SK-N-MC (cell line): Measurements from ENCODE around the gene TNFRSF6B.

Experiments used
- EZH2 ChIP-seq: fragments of 200-600 bp; sonication (generic); IDR thresholded peaks from one replicate; pipeline ENCODE4 v1.6.1; 2017; ENCODE audit warnings: antibody characterized with exemption
- POLR2AphosphoS5 ChIP-seq: IDR thresholded peaks from 2 replicates; pipeline ENCODE4 v1.6.1; 2012; ENCODE audit warnings: mild to moderate bottlenecking, low read depth, low read length, borderline replicate concordance

- TF ChIP-seq EZH2 (no peak), POLR2AphosphoS5 (no peak; the same call in 1 of the 2 replicates)
These were observed 5.0 kb downstream of the TNFRSF6B start for GRCh38 chr20:63701329-63702035.
